Measurements from ENCODE around the gene KCNG3. TPM values are rescaled to one million over a fixed set of nuclear protein-coding genes. Genes with fewer than 3 reads are reported as not detected.
A peak's percentile ranks its signal among the peaks of the same experiment; 100 is the strongest.

Gene KCNG3
- total RNA-seq, 3 donors from 2014 or later, result 2.6 to 5.0 (median 3.2) TPM

DNA sequence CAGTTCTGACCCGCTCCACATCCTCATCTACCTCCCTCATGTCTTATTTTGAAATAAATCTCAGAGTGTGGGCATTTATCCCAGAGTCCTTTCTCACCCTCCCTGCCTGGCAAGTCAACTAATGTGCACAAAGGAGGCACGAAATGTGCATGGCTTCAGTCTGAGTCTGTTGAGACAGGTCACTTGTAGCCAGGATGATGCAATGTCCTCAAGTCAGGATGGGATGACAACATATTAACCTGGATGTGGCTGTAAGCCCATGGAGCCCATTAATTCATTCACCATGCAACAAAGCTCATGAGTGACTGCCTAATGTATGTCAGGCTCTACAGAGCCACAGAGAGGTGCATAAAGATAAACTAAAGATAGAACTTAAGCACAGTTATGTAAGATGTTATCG lies 34.5 kb downstream of the KCNG3 start:
- Histone ChIP-seq H3K9me3 (no peaks in the 10 kb centered on the region), H3K4me3 (no peak overlapping the region), H3K36me3 (ENCODE audit: low read depth) (no peaks in the 10 kb centered on the region), H3K4me1 (ENCODE audit: low read depth) (no peaks in the 10 kb centered on the region)
- DNase-seq, result no peak
- no peak for ATAC-seq
- TF ChIP-seq, protein P1, sequence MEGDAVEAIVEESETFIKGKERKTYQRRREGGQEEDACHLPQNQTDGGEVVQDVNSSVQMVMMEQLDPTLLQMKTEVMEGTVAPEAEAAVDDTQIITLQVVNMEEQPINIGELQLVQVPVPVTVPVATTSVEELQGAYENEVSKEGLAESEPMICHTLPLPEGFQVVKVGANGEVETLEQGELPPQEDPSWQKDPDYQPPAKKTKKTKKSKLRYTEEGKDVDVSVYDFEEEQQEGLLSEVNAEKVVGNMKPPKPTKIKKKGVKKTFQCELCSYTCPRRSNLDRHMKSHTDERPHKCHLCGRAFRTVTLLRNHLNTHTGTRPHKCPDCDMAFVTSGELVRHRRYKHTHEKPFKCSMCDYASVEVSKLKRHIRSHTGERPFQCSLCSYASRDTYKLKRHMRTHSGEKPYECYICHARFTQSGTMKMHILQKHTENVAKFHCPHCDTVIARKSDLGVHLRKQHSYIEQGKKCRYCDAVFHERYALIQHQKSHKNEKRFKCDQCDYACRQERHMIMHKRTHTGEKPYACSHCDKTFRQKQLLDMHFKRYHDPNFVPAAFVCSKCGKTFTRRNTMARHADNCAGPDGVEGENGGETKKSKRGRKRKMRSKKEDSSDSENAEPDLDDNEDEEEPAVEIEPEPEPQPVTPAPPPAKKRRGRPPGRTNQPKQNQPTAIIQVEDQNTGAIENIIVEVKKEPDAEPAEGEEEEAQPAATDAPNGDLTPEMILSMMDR (IDR thresholded peaks at IDR 0.05), result no peak
- intact Hi-C loops (cut with DNase I, micrococcal nuclease), result no loop called here

DNA sequence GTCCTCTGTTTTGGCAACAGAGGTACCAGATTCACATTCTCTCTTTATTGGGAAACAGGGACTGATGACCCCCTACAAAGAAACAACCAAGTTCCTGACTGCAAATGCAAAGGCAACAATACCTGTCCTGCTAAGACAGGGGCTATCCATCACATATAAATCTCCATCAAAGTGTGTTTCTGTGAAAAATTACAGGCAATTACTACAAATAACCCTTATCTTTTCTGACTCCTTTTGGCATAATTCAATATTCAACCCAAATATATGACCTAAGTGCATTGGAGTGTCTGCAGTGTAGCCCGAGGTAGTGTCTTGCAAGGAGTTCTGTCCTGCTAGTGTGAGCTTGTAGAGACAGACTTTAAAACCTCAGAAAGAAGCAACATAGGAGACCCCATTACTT lies 35.4 kb downstream of the KCNG3 start:
- DNase-seq (no peak), ATAC-seq (no peak)
- no peaks in the 10 kb centered on the region for H3K9me3 ChIP-seq
- TF ChIP-seq, protein P1 (IDR thresholded peaks at IDR 0.05), result no peak
- no peaks in the 10 kb centered on the region for H3K36me3 ChIP-seq (ENCODE audit: low read depth)
- H3K4me1 ChIP-seq (ENCODE audit: low read depth), result no peaks in the 10 kb centered on the region
- no peak overlapping the region for H3K4me3 ChIP-seq
- intact Hi-C loops (cut with DNase I, micrococcal nuclease), result no loop called here

DNA sequence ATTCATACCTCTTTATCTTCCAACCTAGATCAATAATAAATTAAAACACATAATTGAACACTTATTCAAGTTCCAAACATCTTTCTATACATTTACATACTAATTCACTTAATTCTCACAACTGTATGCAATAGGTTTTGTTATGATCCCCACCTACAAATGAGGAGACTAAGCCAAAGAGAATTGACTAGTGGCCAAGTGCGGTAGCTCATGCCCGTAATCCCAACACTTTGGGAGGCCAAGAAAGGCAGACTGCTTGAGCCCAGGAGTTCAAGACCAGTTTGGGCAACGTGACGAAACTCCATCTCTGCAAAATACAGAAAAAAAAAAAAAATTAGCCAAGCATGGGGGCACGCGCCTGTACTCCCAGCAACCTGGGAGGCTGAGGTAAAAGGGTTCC lies 36.8 kb downstream of the KCNG3 start:
- intact Hi-C loops (cut with DNase I, micrococcal nuclease), result no loop called here
- DNase-seq, result no peak
- Histone ChIP-seq H3K36me3 (ENCODE audit: low read depth) (no peaks in the 10 kb centered on the region), H3K4me3 (no peak overlapping the region), H3K4me1 (ENCODE audit: low read depth) (no peaks in the 10 kb centered on the region), H3K9me3 (no peaks in the 10 kb centered on the region)
- TF ChIP-seq, protein P1 (IDR thresholded peaks at IDR 0.05), result no peak
- no peak for ATAC-seq

DNA sequence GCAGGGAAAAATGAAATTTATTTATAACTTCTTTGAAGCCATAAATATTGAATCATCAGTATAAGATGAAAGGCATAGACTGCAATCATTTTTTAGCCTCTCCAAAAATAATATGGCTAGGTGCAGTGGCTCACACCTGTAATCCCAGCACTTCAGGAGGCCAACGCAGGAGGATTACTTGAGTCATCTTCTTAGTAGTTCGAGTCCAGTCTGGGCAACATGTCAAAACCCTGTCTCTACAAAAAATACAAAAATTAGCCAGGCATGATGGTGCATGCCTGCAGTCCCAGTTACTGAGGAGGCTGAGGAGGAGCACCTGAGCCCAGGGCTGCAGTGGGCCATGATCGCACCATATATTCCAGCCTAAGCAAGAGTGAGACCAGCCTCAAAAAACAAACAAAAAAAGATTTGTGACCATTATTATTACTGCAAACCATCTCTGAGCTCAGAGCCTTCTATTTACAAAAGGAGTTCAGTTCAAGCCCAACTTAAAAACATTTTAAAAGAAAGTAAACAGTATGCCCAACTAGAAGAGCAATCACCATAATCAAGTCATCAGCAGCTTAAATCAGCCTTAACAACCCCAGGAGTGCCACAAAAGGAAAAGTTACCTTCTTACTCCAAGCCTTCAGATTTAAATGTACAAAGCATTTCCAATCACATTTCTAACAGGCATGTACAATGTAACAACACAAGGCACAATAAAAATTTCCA lies 37.5 kb downstream of the KCNG3 start:
- intact Hi-C loops (cut with DNase I, micrococcal nuclease), result no loop called here
- H3K4me1 ChIP-seq (ENCODE audit: low read depth), result no peaks in the 10 kb centered on the region
- no peaks in the 10 kb centered on the region for H3K36me3 ChIP-seq (ENCODE audit: low read depth)
- H3K4me3 ChIP-seq, result no peak overlapping the region
- no peaks in the 10 kb centered on the region for H3K9me3 ChIP-seq
- TF ChIP-seq, protein P1 (IDR thresholded peaks at IDR 0.05), result no peak
- peak; percentile 17 for ATAC-seq
- DNase-seq, result no peak

DNA sequence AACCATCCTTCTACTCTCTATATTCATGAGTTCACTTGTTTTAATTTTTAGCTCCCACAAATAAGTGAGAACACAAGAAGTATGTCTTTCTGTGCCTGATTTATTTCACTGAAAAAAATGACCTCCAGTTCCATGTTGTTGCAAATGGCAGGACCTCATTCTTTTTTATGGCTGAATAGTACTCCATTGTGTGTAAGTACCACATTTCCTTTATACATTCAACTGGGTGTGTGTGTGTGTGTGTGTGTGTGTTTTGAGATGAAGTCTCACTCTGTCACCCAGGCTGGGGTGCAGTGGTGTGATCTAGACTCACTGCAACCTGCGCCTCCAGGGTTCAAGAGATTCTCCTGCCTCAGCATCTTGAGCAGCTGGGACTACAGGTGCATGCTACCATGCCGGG lies 41.2 kb downstream of the KCNG3 start:
- DNase-seq, result no peak
- TF ChIP-seq, protein P1 (IDR thresholded peaks at IDR 0.05), result no peak
- Histone ChIP-seq H3K4me1 (ENCODE audit: low read depth) (no peaks in the 10 kb centered on the region), H3K36me3 (ENCODE audit: low read depth) (no peaks in the 10 kb centered on the region), H3K9me3 (no peaks in the 10 kb centered on the region), H3K4me3 (no peak overlapping the region)
- ATAC-seq, result no peak
- intact Hi-C loops (cut with DNase I, micrococcal nuclease), result no loop called here

DNA sequence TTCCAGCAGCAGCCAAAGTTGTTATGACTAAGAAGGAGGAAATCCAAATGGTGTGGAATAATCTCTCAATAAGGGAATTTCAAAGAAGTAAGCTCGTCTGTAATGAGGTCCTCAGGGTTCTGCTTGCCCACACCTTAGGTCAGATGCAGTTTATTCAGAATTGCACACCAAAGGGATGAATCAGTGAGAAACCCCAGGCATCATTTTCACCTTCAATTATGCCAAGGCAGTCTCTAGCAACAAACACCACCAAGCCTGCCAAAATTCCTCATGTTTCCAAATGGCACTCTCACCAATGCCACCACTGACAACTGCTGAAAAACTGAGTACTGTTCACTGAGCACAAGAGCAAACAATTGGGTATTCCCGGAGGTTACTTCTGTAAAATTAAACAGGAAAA lies 43.6 kb downstream of the KCNG3 start:
- TF ChIP-seq, protein P1 (IDR thresholded peaks at IDR 0.05), result no peak
- no peaks in the 10 kb centered on the region for H3K9me3 ChIP-seq
- no peaks in the 10 kb centered on the region for H3K36me3 ChIP-seq (ENCODE audit: low read depth)
- intact Hi-C loops (cut with DNase I, micrococcal nuclease), result no loop called here
- H3K4me1 ChIP-seq (ENCODE audit: low read depth), result peaks cover 2% of the 10 kb centered on the region
- ATAC-seq (no peak), DNase-seq (no peak)
- no peak overlapping the region for H3K4me3 ChIP-seq

Measured in mucosa of descending colon (tissue), 3 donors.